ENCODE results near the gene CD86. TPM values are rescaled to one million over a fixed set of nuclear protein-coding genes. Genes with fewer than 3 reads are reported as not detected.

Gene CD86
- polyA plus RNA-seq, 4 donors, result 2.2 to 4.3 (median 2.4) TPM

DNA sequence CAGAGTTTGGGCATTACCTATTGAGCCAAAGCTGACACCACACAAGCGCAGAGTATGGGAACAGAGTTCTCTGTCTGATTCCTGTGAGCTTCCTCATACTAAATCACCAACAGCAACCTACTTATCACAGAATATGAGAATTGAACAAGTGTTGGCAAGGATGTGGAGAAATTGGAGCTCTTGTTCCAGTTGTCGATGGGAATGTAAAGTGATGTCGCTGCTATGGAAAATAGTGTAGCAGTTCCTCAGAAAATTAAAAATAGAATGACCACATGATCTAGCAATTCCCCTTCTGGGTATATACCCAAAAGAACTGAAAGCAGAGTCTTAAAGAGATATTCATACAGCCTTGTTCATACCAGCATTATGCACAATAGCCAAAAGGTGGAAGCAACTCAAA is 33.4 kb downstream of the CD86 start:
- no peak for DNase-seq (ENCODE audit: low read depth in 4 of 4, low spot score in 3 of 4)

- no peak for DNase-seq (ENCODE audit: low read depth in 4 of 4, low spot score in 3 of 4)
Measured at GRCh38 chr3:122091602-122092295, 36.6 kb downstream of the CD86 start.

GRCh38 chr3:122092460-122093165 is 37.5 kb downstream of the CD86 start:
- no peak for DNase-seq (ENCODE audit: low read depth in 4 of 4, low spot score in 3 of 4)

DNA sequence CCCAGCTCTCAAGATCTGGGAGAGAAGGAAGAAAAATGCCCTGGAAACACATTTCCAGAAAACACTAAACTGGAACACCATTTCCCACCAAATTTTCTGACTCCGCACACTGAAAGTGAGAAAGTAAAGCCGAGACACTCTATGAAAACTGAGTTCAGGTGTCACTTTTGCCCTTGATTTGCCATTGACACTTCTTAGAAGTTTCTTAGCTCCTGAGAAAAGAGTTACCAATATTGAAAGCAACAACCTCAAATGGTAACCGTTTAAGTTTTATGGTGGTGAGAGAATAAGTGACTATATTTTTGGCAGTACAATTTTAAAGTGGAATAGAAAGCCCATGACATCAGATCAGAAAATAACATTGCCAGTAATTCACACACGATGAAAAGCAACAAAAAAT is 39.0 kb downstream of the CD86 start:
- no peak for DNase-seq (ENCODE audit: low read depth in 4 of 4, low spot score in 3 of 4)

DNA sequence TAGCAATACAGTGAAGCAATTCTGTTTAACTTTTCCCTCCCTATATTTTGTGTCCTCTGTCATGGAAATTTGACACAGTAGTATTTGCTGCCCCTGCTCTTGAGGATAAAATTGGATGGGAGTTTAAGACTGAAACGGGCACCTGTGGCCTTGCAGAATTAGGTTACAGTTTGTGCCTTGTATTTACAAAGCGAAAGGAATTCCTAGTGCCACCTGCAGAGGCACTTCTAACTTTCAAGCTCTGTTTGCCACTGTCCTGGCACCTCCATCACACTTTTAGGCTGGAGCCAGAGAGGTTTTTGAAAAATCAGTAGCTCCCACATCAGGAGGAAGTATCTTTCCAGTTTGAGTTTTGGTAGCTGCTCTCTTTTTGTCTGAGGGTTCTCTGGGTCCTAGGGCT is 39.5 kb downstream of the CD86 start:
- DNase-seq (ENCODE audit: low read depth in 4 of 4, low spot score in 3 of 4), result no peak

DNA sequence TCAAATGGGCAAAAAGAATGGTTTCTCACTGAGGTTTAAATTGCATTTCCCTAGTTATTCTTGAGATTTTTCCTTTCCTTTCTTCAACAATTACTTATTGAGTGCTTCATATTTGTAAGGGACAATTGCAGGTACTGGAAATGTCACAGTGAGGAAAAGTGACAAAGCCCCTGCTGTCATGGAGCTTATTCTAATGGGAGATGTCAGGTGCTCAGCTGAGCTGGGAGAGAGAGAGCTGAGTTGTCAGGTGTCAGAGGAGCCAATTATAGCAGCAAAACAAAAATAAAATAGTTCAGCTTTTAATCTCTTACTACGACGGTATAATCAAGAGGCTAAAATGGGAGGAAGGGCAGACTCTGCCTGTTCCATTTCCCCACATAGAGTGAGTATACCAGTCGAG is 42.0 kb downstream of the CD86 start:
- no peak for DNase-seq (ENCODE audit: low read depth in 4 of 4, low spot score in 3 of 4)

DNA sequence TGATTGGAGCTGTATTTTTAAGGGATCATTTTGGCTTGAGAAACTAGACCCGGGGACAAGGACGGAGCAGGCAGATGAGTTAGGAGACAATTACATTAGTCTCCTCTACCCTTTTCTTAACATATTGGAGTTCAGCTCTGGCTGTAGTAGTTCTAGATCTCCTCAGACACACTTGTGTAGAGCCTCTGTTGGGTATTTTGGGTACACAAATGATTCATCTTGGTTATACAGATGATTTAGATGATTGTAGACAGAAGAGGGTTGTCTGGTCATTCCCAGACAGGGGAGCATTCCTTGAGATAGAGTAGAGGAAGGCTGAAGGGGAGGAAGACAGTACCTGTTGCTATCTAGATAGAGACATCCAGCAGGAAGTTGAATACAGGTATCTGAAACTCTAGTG is 43.4 kb downstream of the CD86 start:
- no peak for DNase-seq (ENCODE audit: low read depth in 4 of 4, low spot score in 3 of 4)

DNA sequence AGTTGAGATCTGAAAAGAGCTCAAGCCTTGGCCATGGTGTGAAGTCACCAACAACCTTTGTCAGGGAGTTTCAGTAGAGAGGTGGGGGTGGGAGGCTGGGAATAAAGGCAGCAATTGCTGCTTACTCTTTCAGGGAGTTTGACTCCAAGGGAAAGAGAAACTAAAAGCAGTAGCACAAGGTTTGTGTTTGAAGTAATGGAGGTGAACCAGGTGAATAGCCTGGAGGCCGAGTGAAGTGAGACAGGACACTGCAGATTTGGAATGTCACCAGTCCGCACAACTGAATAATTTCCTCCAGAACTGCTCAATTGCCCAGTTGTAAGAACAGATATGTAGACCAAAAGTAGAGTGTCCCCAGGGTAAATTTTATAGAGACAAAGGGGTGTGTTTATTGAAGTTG is 44.1 kb downstream of the CD86 start:
- DNase-seq (ENCODE audit: low read depth in 4 of 4, low spot score in 3 of 4), result no peak

DNA sequence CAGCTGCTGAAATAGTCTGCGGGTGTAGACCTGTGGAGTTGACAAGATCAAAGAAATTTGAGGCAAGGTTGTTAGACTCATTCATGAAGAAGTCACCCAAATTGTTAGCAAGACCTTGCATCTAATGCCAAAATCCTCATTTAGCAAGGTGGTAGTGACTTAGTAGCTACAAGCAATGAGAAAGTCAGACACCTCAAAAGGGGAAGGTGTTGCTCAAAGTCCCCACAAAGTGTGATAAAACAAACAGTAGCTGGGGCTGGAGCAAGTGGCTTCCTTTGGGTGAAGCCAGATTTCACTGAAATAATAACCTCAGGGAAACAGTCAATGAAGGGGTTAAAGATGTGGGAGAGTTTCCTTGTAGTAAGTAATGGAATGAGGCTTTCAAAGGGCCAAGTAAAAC is 44.9 kb downstream of the CD86 start:
- no peak for DNase-seq (ENCODE audit: low read depth in 4 of 4, low spot score in 3 of 4)

GRCh38 chr3:122100591-122101463 is 45.7 kb downstream of the CD86 start:
- DNase-seq (ENCODE audit: low read depth in 4 of 4, low spot score in 3 of 4), result no peak

- DNase-seq (ENCODE audit: low read depth in 4 of 4, low spot score in 3 of 4), result peak; percentile 35 to 57 (median 40)
Measured at GRCh38 chr3:122101646-122102045, 46.5 kb downstream of the CD86 start.

- DNase-seq (ENCODE audit: low read depth in 4 of 4, low spot score in 3 of 4), result no peak
Measured at GRCh38 chr3:122102191-122102935, 47.2 kb downstream of the CD86 start.

- DNase-seq (ENCODE audit: low read depth in 4 of 4, low spot score in 3 of 4), result no peak
Measured at GRCh38 chr3:122103821-122104514, 48.8 kb downstream of the CD86 start.

DNA sequence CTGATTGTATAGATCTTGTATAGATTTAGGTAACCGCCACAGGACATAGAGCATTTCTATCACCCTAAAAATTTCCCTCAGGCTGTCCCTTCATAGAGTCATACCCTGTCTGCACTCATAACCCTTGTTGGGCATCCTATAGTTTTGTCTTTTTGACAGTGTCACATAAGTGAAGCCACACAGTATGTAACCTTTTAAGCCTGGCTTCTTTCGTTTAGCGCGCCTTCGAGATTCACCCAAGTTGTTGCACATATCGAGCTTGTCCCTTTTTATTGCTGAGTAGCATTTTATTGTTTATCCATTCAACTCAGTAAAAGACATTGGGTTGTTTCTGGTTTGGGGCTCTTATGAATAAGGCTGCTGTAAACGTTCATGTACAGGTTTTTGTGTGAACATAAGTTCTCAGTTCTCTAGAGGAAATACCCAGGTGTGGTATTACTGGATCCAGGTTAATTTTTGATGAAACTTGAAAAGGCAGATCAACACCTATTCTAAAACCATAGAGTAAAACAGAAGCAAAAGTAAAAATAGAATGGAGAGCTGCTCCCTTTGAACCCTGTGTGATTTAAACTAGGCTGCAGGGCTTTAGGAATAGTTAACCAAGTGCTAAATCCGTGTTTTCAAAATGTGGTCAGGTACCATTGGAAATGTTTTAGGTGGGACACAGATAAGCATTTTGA is 49.5 kb downstream of the CD86 start:
- DNase-seq (ENCODE audit: low read depth in 4 of 4, low spot score in 3 of 4), result no peak

- DNase-seq (ENCODE audit: low read depth in 4 of 4, low spot score in 3 of 4), result no peak
Measured at GRCh38 chr3:122105626-122106025, 50.5 kb downstream of the CD86 start.

DNA sequence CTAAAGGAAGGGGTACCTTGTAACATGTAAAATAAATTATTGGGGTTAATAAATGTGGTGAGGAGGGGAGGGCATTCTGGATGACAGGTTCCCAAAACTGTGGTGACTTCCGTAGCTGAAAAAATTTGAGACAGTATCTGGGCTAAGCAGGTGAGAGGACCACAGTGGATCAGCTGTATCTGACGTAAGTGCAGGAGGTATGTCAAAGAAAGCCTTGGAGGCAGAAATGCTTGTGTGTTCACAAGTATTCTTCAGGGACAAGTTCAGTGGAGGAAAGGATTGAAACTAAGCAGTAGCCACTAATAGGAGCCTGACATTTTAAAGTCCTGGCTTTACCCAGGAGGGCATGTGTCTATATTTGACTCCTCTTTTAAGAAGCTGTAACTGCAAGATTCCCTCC is 52.0 kb downstream of the CD86 start:
- DNase-seq (ENCODE audit: low read depth in 4 of 4, low spot score in 3 of 4), result no peak

- no peak for DNase-seq (ENCODE audit: low read depth in 4 of 4, low spot score in 3 of 4)
Measured at GRCh38 chr3:122111974-122112373, 56.8 kb downstream of the CD86 start.

DNA sequence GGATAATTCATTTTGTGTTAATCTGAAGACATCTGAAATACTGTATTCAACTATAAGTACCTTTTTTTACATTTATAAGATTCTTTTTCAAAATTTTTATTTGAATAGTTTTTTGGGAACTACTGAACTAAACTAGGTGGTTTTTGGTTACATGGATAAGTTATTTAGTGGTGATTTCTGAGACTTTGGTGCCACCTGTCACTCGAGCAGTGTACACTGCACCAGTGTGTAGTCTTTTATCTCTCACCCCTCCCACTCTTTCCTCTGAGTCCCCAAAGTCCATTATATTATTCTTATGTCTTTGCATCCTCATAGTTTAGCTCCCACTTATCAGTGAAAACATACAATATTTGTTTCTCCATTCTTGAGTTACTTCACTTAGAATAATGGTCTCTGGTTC is 57.6 kb downstream of the CD86 start:
- DNase-seq (ENCODE audit: low read depth in 4 of 4, low spot score in 3 of 4), result no peak

GRCh38 chr3:122123850-122124249 is 68.7 kb downstream of the CD86 start:
- DNase-seq (ENCODE audit: low read depth in 4 of 4, low spot score in 3 of 4), result no peak

All from left renal pelvis (tissue), 4 donors.